ENCODE measurements around the gene EDIL3.

EDIL3 gene

GRCh38 chr5:84384604-84385575 lies at the start of gene EDIL3:
EDIL3 (minus strand) TSS chr5:84384880; CDS start chr5:84384374, 506 bp downstream.
- DNase-seq: no peak

- DNase-seq: no peak
These were observed 48.8 kb upstream of the EDIL3 start for GRCh38 chr5:84433461-84433860.

- no peak for DNase-seq
These were observed 46.4 kb upstream of the EDIL3 start for GRCh38 chr5:84430863-84431663.

GRCh38 chr5:84430079-84430478 lies 45.4 kb upstream of the EDIL3 start:
- no peak for DNase-seq

GRCh38 chr5:84425365-84425881 lies 40.7 kb upstream of the EDIL3 start:
- no peak for DNase-seq

- no peak for DNase-seq
These were observed 35.1 kb upstream of the EDIL3 start for GRCh38 chr5:84419742-84420141.

GRCh38 chr5:84411832-84412605 lies 27.3 kb upstream of the EDIL3 start:
- DNase-seq: no peak

GRCh38 chr5:84406111-84406510 lies 21.4 kb upstream of the EDIL3 start:
- no peak for DNase-seq

GRCh38 chr5:84403773-84404172 lies 19.1 kb upstream of the EDIL3 start:
- DNase-seq: no peak

GRCh38 chr5:84397385-84397784 lies 12.7 kb upstream of the EDIL3 start:
- DNase-seq: no peak

- DNase-seq: no peak
These were observed 9.3 kb upstream of the EDIL3 start for GRCh38 chr5:84393969-84394368.

- DNase-seq: no peak
These were observed 8.2 kb upstream of the EDIL3 start for GRCh38 chr5:84392836-84393235.

GRCh38 chr5:84385705-84386104 lies 1.0 kb upstream of the EDIL3 start:
- DNase-seq: no peak

GRCh38 chr5:84383816-84384603 lies 670 bp downstream of the EDIL3 start:
- DNase-seq: no peak

- no peak for DNase-seq
These were observed 1.3 kb downstream of the EDIL3 start for GRCh38 chr5:84383296-84383815.

GRCh38 chr5:84382363-84383295 lies 2.1 kb downstream of the EDIL3 start:
- DNase-seq: no peak

- DNase-seq: no peak
These were observed 2.9 kb downstream of the EDIL3 start for GRCh38 chr5:84381502-84382362.

GRCh38 chr5:84379749-84380148 lies 4.9 kb downstream of the EDIL3 start:
- DNase-seq: no peak

GRCh38 chr5:84378961-84379360 lies 5.7 kb downstream of the EDIL3 start:
- no peak for DNase-seq
